ENCODE data around the gene MAS1.

- TF ChIP-seq CTCF (IDR thresholded peaks at IDR 0.05) = no peak
- no peak for TF ChIP-seq ZFX (IDR thresholded peaks at IDR 0.05; ENCODE audit: borderline replicate concordance)
These were observed 28.7 kb upstream of the MAS1 start for GRCh38 chr6:159862103-159862502.
